WTC11 (cell line): ENCODE data around the gene AOX1. TPM values are rescaled to one million over a fixed set of nuclear protein-coding genes. Genes with fewer than 3 reads are reported as not detected.
"Not testable (repeated sequence)": the region's sequence is repeated elsewhere in the genome, so short reads cannot be mapped to it uniquely, and the experiment has no call there.

Experiments
- ATAC-seq: fragments of 200-7000 bp; cut with Tn5 transposase; 2 replicates; pipeline ENCODE4 v1.10.0; 2021; ENCODE audit warnings: mild to moderate bottlenecking, moderate library complexity
- CTCF ChIA-PET: fragments of 300-600 bp; sonication (Branson Sonifier 250); formaldehyde crosslinking; loops from one replicate; lab custom pipeline; 2021; ENCODE audit warnings: antibody characterized with exemption; lab: Charles Lee
- POLR2A ChIA-PET: fragments of 350-600 bp; sonication (Branson Sonifier 250); formaldehyde crosslinking; loops from one replicate; lab custom pipeline; 2021; ENCODE audit warnings: antibody characterized with exemption; lab: Charles Lee
- DNase-seq: peaks from one replicate; pipeline ENCODE4 v3.0.0; 2021; ENCODE audit warnings: low spot score
- H3K27ac Mint-ChIP-seq: 2 replicates; pipeline ENCODE4 v1.8.0; 2021; ENCODE audit warnings: mixed read lengths
- H3K27me3 Mint-ChIP-seq: 2 replicates; pipeline ENCODE4 v1.8.0; 2021; ENCODE audit warnings: low read depth, mild to moderate bottlenecking, moderate library complexity, mixed read lengths
- H3K36me3 Mint-ChIP-seq: 2 replicates; pipeline ENCODE4 v1.8.0; 2021; ENCODE audit warnings: mixed read lengths
- H3K4me1 Mint-ChIP-seq: 2 replicates; pipeline ENCODE4 v1.8.0; 2022; ENCODE audit warnings: mixed read lengths
- H3K4me3 Mint-ChIP-seq: 2 replicates; pipeline ENCODE4 v1.8.0; 2021; ENCODE audit warnings: mild to moderate bottlenecking, moderate library complexity, mixed read lengths
- H3K9me3 Mint-ChIP-seq: 2 replicates; pipeline ENCODE4 v1.8.0; 2021; ENCODE audit warnings: mixed read lengths
- E2F4 ChIP-seq: sonication (generic); formaldehyde crosslinking; IDR thresholded peaks from 2 replicates; pipeline ENCODE4 v1.8.1; 2022; ENCODE audit warnings: low read depth, mild to moderate bottlenecking, moderate library complexity, missing genetic modification reagents, borderline replicate concordance
- ELF4 ChIP-seq: sonication (generic); formaldehyde crosslinking; IDR thresholded peaks from 2 replicates; pipeline ENCODE4 v1.8.1; 2022; ENCODE audit warnings: low read depth, mild to moderate bottlenecking, moderate library complexity, missing genetic modification reagents
- FOXK1 ChIP-seq: sonication (generic); formaldehyde crosslinking; IDR thresholded peaks from 2 replicates; pipeline ENCODE4 v1.8.0; 2022; ENCODE audit warnings: mild to moderate bottlenecking, moderate library complexity, missing genetic modification reagents
- GABPB1 ChIP-seq: sonication (generic); formaldehyde crosslinking; IDR thresholded peaks from 2 replicates; pipeline ENCODE4 v1.8.1; 2023; ENCODE audit warnings: mild to moderate bottlenecking, missing genetic modification reagents
- IRF2 ChIP-seq: sonication (generic); formaldehyde crosslinking; IDR thresholded peaks from 2 replicates; pipeline ENCODE4 v1.8.0; 2022; ENCODE audit warnings: low read depth, missing genetic modification reagents, borderline replicate concordance
- MAX ChIP-seq: sonication (generic); formaldehyde crosslinking; IDR thresholded peaks from 2 replicates; pipeline ENCODE4 v1.8.0; 2022; ENCODE audit warnings: mild to moderate bottlenecking, missing genetic modification reagents
- RORB ChIP-seq: fragments of 250-450 bp; sonication (Bioruptor Pico); IDR thresholded peaks from 2 replicates; pipeline ENCODE4 v1.9.0; 2021; ENCODE audit warnings: mild to moderate bottlenecking
- SMAD4 ChIP-seq: sonication (generic); formaldehyde crosslinking; IDR thresholded peaks from 2 replicates; pipeline ENCODE4 v1.8.0; 2022; ENCODE audit warnings: mild to moderate bottlenecking, missing genetic modification reagents
- SP1 ChIP-seq: sonication (generic); formaldehyde crosslinking; conservative IDR thresholded peaks from 2 replicates; pipeline ENCODE4 v1.8.1; 2022; ENCODE audit warnings: missing genetic modification reagents
- USF2 ChIP-seq: sonication (generic); formaldehyde crosslinking; IDR thresholded peaks from 2 replicates; pipeline ENCODE4 v1.8.1; 2023; ENCODE audit warnings: mild to moderate bottlenecking, missing genetic modification reagents, moderate library complexity
- ZNF121 ChIP-seq: sonication (generic); formaldehyde crosslinking; IDR thresholded peaks from 2 replicates; pipeline ENCODE4 v1.8.0; 2023; ENCODE audit warnings: missing genetic modification reagents
- ZNF423 ChIP-seq: fragments of 250-450 bp; sonication (Bioruptor Pico); IDR thresholded peaks from 2 replicates; pipeline ENCODE4 v2.1.2; 2022; ENCODE audit warnings: mild to moderate bottlenecking, moderate library complexity
- total RNA-seq: library from RNA; stranded (reverse); gene quantifications from 3 replicates; pipeline ENCODE4 v1.2.3, GENCODE V29; 2021
- TF ChIP-seq, protein P1 (sequence below): sonication (generic); formaldehyde crosslinking; IDR thresholded peaks from 2 replicates; pipeline ENCODE4 v1.8.1; 2022; ENCODE audit warnings: mild to moderate bottlenecking, missing genetic modification reagents, moderate library complexity, borderline replicate concordance
- TF ChIP-seq, protein P2 (sequence below): fragments of 250-450 bp; sonication (Bioruptor Pico); IDR thresholded peaks from 2 replicates; pipeline ENCODE4 v1.9.0; 2021; ENCODE audit warnings: mild to moderate bottlenecking
- TF ChIP-seq, protein P3 (sequence below): sonication (generic); formaldehyde crosslinking; IDR thresholded peaks from 2 replicates; pipeline ENCODE4 v1.8.0; 2022; ENCODE audit warnings: mild to moderate bottlenecking, missing genetic modification reagents

The AOX1 gene
- total RNA-seq, 1 experiment from 2014 or later, result 4.8 TPM

GRCh38 chr2:200540793-200541192 is 45.0 kb upstream of the AOX1 start (continued):
- TF ChIP-seq, protein P1, sequence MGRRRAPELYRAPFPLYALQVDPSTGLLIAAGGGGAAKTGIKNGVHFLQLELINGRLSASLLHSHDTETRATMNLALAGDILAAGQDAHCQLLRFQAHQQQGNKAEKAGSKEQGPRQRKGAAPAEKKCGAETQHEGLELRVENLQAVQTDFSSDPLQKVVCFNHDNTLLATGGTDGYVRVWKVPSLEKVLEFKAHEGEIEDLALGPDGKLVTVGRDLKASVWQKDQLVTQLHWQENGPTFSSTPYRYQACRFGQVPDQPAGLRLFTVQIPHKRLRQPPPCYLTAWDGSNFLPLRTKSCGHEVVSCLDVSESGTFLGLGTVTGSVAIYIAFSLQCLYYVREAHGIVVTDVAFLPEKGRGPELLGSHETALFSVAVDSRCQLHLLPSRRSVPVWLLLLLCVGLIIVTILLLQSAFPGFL, result no peak
- TF ChIP-seq ZNF121 (CRISPR knock-in tag) (no peak), IRF2 (CRISPR knock-in tag) (no peak), MAX (CRISPR knock-in tag) (no peak), E2F4 (no peak), SMAD4 (no peak), USF2 (no peak), SP1 (no peak)

GRCh38 chr2:200566596-200566995 is 19.2 kb upstream of the AOX1 start:
- peaks cover 28% of the 10 kb centered on the region for H3K9me3 Mint-ChIP-seq
- CTCF ChIA-PET, ATAC-seq, H3K27ac Mint-ChIP-seq, DNase-seq, H3K27me3 Mint-ChIP-seq, POLR2A ChIA-PET, H3K4me3 Mint-ChIP-seq, H3K4me1 Mint-ChIP-seq: not testable (repeated sequence)
- H3K36me3 Mint-ChIP-seq, result peaks cover 38% of the 10 kb centered on the region

DNA sequence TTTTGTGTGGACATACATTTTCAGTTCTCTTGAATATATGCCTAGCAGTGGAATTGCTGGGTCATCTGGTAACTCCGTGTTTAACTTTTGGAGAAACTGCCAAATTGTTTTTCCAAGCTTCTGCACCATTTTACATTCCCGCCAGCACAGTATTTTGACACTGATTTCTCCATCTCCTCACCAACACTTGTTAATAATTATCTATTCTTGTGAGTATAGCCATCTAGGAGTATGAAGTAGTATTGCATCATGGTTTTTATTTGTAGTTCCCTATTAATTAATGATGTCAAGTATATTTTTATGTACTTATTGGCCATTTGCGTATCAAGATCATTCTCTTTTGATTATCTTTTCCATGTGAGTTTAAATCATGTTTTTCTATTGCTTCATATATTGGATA is 17.9 kb upstream of the AOX1 start:
- ChIA-PET POLR2A (no interaction called here), CTCF (no interaction called here)
- TF ChIP-seq FOXK1 (CRISPR knock-in tag) (no peak), GABPB1 (CRISPR knock-in tag) (0 out of 2 replicates have a peak, but pooled peaks have one; percentile 21)
- H3K27ac Mint-ChIP-seq, result no peak overlapping the region
- no peak overlapping the region for H3K4me3 Mint-ChIP-seq
- H3K9me3 Mint-ChIP-seq, result peaks cover 28% of the 10 kb centered on the region
- H3K27me3 Mint-ChIP-seq, result peaks cover 3% of the 10 kb centered on the region; the same call in 1 of the 2 replicates
- no peaks in the 10 kb centered on the region for H3K4me1 Mint-ChIP-seq
- peaks cover 38% of the 10 kb centered on the region for H3K36me3 Mint-ChIP-seq
- ATAC-seq (no peak), DNase-seq (no peak)

DNA sequence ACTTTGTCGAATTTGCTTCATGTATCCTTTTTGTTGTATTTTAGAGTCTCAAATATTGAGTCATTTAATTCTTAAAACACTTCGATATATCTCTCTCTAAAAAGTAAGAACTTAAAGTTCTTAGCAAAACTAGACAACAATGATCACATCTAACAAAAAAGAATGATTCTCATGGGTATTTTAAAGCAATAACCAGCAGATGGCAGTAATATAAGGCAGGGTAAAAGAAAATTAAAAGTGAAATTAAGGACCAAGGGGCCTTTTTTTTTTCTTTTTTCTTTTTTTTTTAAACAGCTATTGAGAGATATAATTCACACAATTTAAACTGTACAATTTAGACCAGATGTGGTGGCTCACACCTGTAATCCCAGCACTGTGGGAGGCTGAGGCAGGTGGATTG is 9.9 kb upstream of the AOX1 start:
- Mint-ChIP-seq H3K4me3 (no peak overlapping the region), H3K27ac (no peak overlapping the region), H3K9me3 (no peaks in the 10 kb centered on the region), H3K4me1 (no peaks in the 10 kb centered on the region), H3K27me3 (no peaks in the 10 kb centered on the region), H3K36me3 (peaks cover 10% of the 10 kb centered on the region)
- ATAC-seq (no peak), DNase-seq (no peak)
- TF ChIP-seq RORB (CRISPR knock-in tag) (no peak), ZNF423 (CRISPR knock-in tag) (no peak)
- POLR2A ChIA-PET, result no interaction called here
- CTCF ChIA-PET, result interaction anchor here (0.6 to 1.2 kb wide), 4 partner anchors 10 to 424 kb away, joined by 3 to 4 read pairs (median 4); partner anchors contain the start of gene AOX1

DNA sequence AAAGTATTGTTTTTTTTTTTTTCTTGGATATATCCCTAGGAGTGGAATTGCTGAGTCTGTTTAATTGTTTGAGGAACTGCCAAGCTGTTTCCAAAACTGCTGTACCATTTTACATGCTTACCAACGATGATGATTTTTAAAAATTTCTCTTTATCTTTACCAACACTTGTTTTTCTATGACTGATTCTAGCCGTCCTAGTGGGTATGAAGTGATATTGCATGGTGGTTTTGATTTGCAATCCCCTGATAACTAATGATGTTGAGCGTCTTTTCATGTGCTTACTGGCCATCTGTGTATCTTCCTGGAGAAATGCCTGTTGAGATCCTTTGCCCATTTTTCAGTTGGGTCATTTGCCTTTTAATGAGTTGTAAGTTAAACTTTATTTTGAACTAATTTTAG is 8.8 kb upstream of the AOX1 start:
- DNase-seq, result no peak
- ChIA-PET POLR2A (no interaction called here), CTCF (no interaction called here)
- Mint-ChIP-seq H3K27ac (no peak overlapping the region), H3K4me1 (no peaks in the 10 kb centered on the region), H3K36me3 (peaks cover 5% of the 10 kb centered on the region), H3K27me3 (no peaks in the 10 kb centered on the region), H3K9me3 (no peaks in the 10 kb centered on the region), H3K4me3 (no peak overlapping the region)
- no peak for ATAC-seq
- TF ChIP-seq MAX (CRISPR knock-in tag) (no peak), E2F4 (no peak), ELF4 (CRISPR knock-in tag) (no peak), USF2 (no peak)
- TF ChIP-seq, protein P2, sequence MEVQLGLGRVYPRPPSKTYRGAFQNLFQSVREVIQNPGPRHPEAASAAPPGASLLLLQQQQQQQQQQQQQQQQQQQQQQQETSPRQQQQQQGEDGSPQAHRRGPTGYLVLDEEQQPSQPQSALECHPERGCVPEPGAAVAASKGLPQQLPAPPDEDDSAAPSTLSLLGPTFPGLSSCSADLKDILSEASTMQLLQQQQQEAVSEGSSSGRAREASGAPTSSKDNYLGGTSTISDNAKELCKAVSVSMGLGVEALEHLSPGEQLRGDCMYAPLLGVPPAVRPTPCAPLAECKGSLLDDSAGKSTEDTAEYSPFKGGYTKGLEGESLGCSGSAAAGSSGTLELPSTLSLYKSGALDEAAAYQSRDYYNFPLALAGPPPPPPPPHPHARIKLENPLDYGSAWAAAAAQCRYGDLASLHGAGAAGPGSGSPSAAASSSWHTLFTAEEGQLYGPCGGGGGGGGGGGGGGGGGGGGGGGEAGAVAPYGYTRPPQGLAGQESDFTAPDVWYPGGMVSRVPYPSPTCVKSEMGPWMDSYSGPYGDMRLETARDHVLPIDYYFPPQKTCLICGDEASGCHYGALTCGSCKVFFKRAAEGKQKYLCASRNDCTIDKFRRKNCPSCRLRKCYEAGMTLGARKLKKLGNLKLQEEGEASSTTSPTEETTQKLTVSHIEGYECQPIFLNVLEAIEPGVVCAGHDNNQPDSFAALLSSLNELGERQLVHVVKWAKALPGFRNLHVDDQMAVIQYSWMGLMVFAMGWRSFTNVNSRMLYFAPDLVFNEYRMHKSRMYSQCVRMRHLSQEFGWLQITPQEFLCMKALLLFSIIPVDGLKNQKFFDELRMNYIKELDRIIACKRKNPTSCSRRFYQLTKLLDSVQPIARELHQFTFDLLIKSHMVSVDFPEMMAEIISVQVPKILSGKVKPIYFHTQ (CRISPR knock-in tag), result no peak
- TF ChIP-seq, protein P3, sequence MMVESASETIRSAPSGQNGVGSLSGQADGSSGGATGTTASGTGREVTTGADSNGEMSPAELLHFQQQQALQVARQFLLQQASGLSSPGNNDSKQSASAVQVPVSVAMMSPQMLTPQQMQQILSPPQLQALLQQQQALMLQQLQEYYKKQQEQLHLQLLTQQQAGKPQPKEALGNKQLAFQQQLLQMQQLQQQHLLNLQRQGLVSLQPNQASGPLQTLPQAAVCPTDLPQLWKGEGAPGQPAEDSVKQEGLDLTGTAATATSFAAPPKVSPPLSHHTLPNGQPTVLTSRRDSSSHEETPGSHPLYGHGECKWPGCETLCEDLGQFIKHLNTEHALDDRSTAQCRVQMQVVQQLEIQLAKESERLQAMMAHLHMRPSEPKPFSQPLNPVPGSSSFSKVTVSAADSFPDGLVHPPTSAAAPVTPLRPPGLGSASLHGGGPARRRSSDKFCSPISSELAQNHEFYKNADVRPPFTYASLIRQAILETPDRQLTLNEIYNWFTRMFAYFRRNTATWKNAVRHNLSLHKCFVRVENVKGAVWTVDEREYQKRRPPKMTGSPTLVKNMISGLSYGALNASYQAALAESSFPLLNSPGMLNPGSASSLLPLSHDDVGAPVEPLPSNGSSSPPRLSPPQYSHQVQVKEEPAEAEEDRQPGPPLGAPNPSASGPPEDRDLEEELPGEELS (CRISPR knock-in tag), result no peak
